Fibroblast of mammary gland (primary cell): ENCODE results near the gene TMEM181.

Source experiments
- DNase-seq: peaks from one replicate; pipeline ENCODE4 v3.0.0-alpha.2; 2010; ENCODE audit warnings: low read depth
- H3K4me3 ChIP-seq: 2 replicates; pipeline ENCODE4 v1.5.1; 2011; ENCODE audit warnings: low read depth, mild to moderate bottlenecking, low read length, moderate library complexity; ENCODE audit not compliant: control insufficient read depth
- TF ChIP-seq, protein P1 (sequence below): conservative IDR thresholded peaks from 2 replicates; pipeline ENCODE4 v1.5.1; 2011; ENCODE audit warnings: low read depth, low read length, inconsistent platforms; ENCODE audit not compliant: control insufficient read depth, insufficient read depth

The TMEM181 gene

GRCh38 chr6:158633127-158633526 is 73.2 kb downstream of the TMEM181 start:
- TF ChIP-seq, protein P1, sequence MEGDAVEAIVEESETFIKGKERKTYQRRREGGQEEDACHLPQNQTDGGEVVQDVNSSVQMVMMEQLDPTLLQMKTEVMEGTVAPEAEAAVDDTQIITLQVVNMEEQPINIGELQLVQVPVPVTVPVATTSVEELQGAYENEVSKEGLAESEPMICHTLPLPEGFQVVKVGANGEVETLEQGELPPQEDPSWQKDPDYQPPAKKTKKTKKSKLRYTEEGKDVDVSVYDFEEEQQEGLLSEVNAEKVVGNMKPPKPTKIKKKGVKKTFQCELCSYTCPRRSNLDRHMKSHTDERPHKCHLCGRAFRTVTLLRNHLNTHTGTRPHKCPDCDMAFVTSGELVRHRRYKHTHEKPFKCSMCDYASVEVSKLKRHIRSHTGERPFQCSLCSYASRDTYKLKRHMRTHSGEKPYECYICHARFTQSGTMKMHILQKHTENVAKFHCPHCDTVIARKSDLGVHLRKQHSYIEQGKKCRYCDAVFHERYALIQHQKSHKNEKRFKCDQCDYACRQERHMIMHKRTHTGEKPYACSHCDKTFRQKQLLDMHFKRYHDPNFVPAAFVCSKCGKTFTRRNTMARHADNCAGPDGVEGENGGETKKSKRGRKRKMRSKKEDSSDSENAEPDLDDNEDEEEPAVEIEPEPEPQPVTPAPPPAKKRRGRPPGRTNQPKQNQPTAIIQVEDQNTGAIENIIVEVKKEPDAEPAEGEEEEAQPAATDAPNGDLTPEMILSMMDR = no peak
- no peak overlapping the region for H3K4me3 ChIP-seq
- no peak for DNase-seq

- H3K4me3 ChIP-seq = no peak overlapping the region
- no peak for DNase-seq
- TF ChIP-seq, protein P1 = no peak
Observed at GRCh38 chr6:158634695-158635426, 75.0 kb downstream of the TMEM181 start.

- no peak overlapping the region for H3K4me3 ChIP-seq
- DNase-seq = no peak
- TF ChIP-seq, protein P1 = no peak
Observed at GRCh38 chr6:158635427-158636073, 75.7 kb downstream of the TMEM181 start.

GRCh38 chr6:158636778-158637177 is 76.9 kb downstream of the TMEM181 start:
- TF ChIP-seq, protein P1 = no peak
- no peak for DNase-seq
- H3K4me3 ChIP-seq = no peak overlapping the region

DNA sequence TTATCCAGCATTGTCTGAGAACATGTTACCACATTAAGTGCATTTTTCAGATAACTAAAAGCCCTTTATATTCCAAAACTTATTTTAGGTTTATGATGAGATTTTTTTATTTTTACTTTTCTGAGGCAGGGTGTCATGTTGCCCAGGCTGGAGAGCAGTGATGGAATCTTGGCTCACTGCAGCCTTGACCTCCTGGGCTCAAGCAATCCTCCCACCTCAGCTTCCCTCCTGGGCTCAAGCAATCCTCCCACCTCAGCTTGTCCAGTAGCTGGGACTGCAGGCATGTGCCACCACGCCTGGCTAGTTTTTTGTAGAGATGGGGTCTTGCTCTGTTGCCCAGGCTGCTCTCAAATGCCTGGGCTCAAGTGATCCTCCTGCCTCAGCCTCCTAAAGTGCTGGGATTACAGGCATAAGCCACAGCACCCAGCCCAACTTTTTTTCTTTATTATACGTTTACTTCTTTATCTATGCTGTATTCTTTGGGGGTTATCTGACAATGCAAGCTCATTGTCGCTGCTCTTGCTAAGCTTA is 78.5 kb downstream of the TMEM181 start:
- DNase-seq = no peak
- TF ChIP-seq, protein P1 = no peak

GRCh38 chr6:158639056-158639455 is 79.2 kb downstream of the TMEM181 start:
- TF ChIP-seq, protein P1 = no peak
- no peak for DNase-seq
- H3K4me3 ChIP-seq = no peak overlapping the region

More for the DNA sequence above, 78.5 kb downstream of the TMEM181 start:
- H3K4me3 ChIP-seq = no peak overlapping the region

- DNase-seq = no peak
- no peak overlapping the region for H3K4me3 ChIP-seq
- TF ChIP-seq, protein P1 = no peak
Observed at GRCh38 chr6:158640519-158640918, 80.6 kb downstream of the TMEM181 start.
